Right renal cortex interstitium (tissue), 3 donors: ENCODE measurements around the gene ABCD4. TPM values are rescaled to one million over a fixed set of nuclear protein-coding genes. Genes with fewer than 3 reads are reported as not detected.

ENCODE experiments used
- DNase-seq, 3 donors: peaks; one replicate each; pipeline ENCODE4 v3.0.0-alpha.2; 2013; ENCODE audit warnings: low read depth in 3 of 3, low spot score in 2 of 3
- polyA plus RNA-seq, 3 donors: library from polyadenylated mRNA; unstranded; fragments of 120-200 nt; gene quantifications; one replicate each; pipeline ENCODE4 v1.2.1, GENCODE V29; 2013; ENCODE audit not compliant: insufficient read length in 3 of 3

Gene ABCD4
- polyA plus RNA-seq, 3 donors: 90.9 to 95.9 (median 92.5) TPM

GRCh38 chr14:74261288-74261687 lies 41.4 kb downstream of the ABCD4 start:
- DNase-seq: no peak

GRCh38 chr14:74260525-74261233 lies 42.1 kb downstream of the ABCD4 start:
- no peak for DNase-seq

DNA sequence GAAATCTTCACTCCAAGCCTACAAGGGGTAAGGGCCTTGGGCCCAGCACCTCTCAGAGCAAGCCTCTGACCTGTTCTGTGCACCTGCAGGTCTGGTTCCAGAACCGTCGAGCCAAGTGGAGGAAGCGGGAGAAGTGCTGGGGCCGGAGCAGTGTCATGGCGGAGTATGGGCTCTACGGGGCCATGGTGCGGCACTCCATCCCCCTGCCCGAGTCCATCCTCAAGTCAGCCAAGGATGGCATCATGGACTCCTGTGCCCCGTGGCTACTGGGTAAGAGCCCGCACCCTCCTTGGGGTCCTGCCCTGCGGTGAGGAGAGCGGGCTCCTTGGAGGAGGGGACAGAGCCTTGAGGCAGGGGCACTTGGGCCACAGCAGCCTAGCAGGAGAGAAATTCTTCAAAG lies 43.2 kb downstream of the ABCD4 start:
- DNase-seq: no peak

- DNase-seq: no peak
These were observed 44.0 kb downstream of the ABCD4 start for GRCh38 chr14:74258764-74259035.

DNA sequence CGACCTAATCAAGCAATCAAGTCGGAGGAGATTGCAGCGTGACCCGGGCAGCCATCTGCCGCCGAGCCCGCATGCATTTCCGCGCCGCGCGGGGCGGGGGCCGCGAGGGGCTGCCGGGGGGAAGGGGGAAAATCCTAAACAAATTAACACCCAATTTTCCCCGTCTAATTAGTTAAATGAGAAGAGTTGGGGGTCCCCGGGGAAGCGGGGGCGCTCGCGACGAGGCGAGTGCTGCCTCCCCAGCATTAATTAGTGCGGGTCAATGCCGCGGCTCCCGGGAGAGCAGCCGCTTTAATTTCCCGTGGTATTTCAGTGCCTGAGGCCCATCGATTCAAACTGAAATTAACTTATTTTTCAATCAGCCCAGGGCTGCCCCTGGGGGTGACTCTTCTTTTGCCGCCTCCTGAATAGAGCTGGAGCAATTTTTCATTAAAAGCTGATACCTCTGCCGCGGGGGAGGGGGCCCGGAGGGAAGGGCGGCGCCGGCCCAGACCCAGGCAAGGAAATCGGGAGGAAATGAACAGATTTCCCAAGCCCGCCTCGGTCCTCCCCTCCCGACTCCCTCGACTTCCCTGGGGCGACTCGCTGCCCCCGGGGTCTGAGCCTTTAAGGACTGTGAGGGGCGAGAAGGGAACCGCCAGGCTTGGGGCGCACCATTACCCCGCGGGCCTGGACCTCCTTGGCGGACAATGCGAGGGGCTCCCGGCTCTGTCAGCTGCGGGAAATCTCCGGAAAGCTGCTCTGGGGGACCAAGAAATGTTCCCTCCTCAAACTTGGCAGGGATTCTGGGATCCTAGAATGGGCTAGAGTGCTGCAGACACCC lies 44.6 kb downstream of the ABCD4 start:
- no peak for DNase-seq

DNA sequence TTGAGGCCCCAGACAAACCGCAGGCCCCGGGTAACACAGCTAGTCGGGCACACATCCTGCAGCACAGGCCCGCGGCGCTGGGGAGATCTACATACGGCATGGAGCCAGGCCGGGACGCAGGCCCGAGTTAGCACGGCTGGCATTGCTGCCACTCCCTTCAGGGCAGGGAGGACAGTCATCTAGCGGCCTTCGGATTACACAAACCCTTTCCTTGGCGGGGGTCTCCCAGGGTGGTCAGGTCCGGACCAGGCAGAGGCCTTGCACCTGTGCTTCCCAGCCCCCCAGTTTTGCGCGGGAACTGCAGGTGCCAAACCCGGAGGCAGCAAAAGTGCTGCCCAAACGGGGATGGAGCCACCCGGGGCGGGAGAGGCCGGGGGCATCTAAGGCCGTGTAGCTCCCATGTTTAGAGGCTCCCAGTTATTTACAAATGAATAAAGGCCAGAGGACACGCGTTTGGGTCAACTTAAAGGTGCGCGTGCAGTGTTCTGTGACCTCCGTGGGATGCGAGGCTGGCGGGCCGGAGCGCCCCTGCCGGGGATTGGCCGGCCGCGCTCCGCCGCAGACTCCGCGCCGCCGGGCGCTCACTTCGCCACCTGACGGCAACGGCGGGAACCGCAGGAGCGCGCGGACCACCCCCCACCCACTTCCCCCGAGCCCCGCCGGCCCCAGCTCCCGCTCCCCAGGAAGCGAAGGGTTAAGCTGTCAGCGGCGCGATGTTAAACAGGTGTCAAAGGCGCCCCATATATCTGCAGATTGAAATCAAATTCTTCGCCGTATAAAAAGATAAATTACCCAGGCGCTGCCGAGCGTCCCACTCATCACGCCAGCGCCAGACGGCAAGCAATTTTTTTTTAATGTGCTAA lies 45.4 kb downstream of the ABCD4 start:
- no peak for DNase-seq

DNA sequence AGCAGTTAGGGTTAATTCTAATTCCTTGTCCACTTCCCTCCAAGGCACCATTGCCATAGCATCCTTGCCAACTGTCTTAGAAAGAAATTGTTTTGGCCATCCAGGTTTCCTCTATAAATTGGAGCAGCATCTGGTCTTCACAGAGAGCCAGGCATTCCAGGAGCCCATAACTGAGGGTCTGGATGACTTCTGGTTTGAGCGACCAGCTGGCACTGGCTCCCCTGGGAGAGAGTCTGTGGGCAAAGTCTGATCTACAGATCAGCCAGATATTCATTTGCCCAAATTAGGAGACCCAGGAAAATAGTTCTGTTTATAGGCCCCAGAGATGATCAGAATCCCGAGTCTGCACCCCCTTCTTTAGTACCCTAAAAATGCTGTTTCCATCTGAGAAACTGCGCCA lies 47.5 kb downstream of the ABCD4 start:
- DNase-seq: no peak

DNA sequence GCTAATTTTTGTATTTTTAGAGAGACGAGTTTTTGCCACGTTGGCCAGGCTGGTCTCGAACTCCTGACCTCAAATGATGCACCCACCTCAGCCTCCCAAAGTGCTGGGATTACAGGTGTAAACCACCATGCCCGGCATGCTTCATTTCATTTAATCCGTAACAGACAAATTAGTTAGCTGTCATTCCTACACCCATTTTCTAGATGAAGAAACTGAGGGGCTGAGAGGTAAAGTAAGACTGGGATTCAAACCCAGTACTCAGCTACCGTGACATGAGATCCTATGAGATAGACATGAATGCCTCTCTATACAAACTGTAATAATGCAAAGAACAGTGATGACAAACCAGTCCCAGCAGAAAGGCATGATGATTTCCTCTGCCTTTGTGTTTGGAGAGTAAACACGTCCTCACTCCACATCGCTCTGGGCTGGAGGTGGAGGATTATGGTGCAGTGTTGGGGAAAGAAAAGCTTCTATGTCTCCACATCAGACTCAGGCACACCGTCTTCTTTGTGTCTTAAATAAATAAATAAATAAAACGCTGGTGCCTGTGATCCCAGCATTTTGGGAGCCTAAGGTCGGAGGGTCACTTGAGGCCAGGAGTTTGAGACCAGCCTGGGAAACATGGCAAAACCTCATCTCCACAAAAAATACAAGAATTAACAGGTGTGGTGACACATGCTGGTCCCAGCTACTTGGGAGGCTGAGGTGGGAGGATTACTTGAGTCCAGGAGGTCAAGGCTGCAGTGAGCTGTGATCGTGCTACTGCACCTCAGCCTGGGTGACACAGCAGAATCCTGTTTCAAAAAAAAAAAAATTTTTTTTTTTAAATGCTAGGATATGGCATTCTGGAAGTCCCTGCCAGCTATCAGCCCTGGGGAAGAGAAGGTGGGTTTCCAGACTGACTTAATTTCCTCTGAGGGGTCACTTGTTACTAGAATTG lies 53.0 kb downstream of the ABCD4 start:
- DNase-seq: no peak

DNA sequence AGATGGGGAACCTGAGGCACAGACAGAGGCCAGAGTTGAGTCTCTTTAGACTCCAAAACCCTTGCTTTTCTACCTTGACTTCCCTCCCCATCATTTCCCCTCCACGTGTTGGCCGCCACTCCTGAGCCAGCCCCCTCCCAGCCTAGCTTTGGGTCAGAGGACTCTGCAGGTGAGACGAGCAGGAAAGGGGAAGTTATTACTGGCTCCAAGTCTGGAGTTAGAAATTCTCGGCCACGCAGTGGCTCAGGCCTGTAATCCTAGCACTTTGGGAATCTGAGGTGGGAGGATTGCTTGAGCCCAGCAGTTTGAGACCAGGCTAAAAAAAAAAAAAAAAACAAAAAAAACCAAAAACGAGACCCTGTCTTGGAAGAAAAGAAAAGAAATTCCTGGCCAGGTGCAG lies 54.7 kb downstream of the ABCD4 start:
- no peak for DNase-seq

GRCh38 chr14:74246542-74246941 lies 56.2 kb downstream of the ABCD4 start:
- DNase-seq: no peak

- DNase-seq: no peak
These were observed 57.4 kb downstream of the ABCD4 start for GRCh38 chr14:74245292-74245691.

DNA sequence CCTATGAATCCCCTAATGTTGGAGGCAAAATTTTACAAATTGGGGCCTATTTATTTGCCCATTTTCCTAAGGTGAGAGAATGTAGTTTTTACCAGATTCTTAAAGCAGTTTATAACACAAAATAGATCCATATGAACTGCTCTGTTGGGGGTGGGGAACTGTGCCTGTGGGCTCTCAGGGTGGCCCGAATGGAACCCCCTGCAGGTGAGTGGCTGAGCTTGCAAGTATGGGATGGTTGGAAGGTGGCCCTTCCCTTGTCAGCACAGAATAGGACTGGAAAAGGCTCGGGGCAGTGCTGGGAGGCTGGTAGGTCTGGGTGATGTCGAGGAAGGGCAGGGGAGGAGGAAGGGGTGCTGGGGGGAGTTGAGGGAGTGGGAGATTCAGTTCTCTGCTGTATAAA lies 58.6 kb downstream of the ABCD4 start:
- DNase-seq: no peak

- DNase-seq: no peak
These were observed 59.7 kb downstream of the ABCD4 start for GRCh38 chr14:74243051-74243450.

DNA sequence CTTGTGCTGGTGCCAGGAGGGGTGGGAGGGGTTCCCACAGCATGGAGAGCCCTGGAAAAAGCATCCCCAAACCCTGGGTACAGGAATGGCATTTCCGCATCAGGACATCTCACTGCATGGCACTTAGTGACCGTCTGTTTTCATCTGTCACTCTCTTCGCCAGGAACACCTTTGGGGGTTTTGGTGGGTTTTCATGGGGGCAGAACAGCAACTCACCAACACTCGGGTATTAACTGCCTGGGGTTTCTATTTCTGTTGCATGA lies 60.0 kb downstream of the ABCD4 start:
- no peak for DNase-seq

DNA sequence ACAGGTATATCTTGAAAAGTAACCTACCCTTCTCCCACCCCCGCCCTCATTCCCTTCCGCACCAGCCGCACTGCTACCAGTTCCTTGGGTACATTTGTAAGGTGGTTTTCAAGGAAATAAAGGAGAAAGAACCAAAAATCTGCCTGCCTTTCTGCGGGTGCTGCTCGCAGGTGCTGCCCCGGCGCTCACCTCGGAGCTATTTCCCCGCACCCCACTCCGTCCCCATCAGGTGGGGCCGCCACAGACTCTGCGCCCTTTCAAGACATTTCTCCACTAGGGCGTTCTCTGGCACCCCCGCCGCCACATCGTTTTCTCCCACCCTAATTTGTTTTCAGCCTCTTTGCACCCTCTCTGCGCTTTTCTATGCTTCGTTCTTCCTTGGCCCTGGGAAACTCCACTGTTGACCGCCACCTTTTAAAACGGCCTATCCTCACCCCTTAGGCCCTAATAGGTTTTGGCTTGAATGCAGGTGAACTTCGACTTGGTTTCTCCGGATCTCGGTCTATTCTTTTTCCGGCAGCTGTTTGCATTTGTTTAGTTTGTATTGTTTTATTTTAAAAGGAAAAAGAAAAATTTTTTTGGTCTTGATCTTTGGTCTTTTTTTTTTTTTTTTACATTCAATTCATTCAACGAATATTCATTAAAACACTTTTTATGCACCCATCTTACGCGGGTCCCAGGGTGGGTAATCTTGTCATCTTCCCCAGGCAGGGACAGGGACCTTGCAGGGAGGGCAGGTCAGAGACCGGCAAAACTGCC lies 60.5 kb downstream of the ABCD4 start:
- no peak for DNase-seq

DNA sequence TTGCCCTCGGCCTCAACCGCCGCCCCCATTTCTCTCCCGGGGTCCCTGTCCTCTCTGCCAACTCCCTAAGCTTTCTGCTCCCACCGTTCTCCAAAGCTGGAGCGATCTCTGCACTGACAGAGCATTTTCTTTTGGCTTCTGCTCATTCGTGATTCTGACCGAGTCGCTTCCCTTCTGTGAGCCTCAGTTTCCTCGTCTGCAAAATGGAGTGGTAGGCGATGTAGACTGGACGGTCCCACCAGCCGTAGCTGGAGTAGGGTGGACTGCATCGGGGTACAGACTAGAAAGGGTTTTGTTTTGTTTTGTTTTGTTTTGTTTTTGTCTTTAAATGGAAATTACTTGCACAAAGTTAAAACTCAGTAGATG lies 61.1 kb downstream of the ABCD4 start:
- no peak for DNase-seq

DNA sequence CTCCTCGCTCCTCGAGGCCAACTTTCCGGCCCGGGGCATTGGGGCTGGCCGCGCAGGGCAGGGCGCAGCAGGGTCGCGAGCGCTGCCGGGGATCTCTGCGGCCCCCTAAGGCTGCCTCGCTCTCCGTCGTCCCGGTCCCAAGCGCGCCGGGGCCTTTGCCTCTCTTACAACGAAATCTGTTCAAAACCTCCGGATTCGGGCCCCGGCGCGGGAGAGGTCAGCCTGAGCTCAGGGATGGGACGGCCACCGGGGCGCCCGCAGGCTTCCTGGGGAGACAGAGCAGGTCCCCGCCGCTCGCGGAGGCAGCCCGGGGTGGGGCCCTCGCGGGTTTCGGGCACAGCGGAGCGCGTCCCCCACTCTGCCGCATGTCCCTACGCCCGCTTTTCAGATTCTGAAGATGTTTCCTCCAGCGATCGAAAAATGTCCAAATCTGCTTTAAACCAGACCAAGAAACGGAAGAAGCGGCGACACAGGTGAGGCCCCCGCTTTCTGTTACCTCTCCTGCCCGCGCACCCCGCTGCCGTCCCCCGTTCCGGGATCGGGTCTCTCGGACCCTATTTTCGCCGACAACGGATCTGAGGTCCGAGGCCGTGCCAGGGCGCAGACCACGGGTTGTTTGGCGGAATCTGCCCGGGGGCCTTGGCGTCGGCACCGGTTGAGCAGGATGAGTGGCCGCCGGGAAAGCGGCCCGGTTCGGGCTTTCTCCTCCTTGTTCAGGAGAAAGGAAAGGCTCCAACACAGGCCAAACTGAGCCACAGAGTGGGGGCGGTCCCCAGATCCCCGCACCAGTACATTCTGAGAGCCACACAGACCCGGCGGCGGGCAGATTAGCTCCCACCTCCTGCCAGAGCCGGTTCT lies 61.7 kb downstream of the ABCD4 start:
- DNase-seq: no peak

DNA sequence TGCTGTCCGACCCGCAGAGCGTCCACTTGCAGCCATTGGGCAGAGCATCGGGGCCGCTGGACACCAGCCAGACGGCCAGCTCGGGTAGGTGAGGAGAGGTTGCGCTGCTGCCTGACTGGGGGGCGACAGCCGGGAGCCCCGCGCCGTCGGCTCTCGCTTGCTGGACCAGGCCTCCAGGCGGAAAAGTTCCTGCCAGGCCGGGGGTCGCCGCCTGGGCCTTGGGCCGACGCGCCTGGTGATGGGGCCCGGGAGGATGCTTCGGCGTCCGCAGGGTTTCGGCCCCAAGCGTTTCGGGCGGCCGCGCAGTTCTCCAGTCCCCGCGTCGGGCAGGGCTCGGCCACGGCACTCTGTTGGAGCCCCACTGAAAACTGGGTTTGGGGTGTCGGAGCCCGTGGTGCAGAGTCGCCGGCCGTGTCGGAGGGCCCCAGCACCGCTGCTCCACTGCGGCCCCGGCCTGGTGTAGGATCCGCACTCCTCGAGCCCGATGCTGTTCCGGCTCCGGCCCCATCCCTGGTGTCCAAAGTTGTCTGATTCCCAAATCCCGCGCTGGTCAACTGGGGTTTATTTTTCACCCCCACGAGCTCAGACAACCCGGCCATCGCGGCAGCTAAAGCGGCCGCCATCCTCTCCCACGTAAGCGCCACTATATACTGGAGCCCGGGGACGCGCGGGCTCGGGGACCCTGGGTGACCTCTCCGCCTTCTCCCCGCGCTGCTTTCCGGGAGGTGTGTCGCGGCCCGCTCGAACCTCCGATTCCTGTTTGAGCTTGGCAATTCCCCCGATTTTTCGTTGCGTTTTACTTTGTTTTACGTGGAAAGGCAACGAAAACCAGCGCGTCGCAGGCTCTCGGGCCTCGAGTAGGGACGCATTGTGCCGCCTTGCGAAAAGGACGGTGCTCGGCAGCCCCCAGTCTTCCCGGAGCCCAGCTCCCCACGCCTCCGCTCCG lies 62.6 kb downstream of the ABCD4 start:
- DNase-seq: no peak
